ENCODE data around the gene MEIS2.

- TF ChIP-seq CTCF (IDR thresholded peaks at IDR 0.05; ENCODE audit: insufficient read depth, low read depth, low read length) (no peak), EZH2 (IDR thresholded peaks at IDR 0.05; ENCODE audit: insufficient read depth, low read length) (no peak)
Measured at GRCh38 chr15:37134244-37134643, 33.9 kb upstream of the MEIS2 start.

All from astrocyte (in vitro differentiated cells and primary cell).